Measurements from ENCODE around the gene PCDHGA6. TPM values are rescaled to one million over a fixed set of nuclear protein-coding genes. Genes with fewer than 3 reads are reported as not detected.
A peak's percentile ranks its signal among the peaks of the same experiment; 100 is the strongest.
"Not testable (repeated sequence)": the region's sequence is repeated elsewhere in the genome, so short reads cannot be mapped to it uniquely, and the experiment has no call there.

PCDHGA6 gene
- total RNA-seq, 1 donor from 2014 or later, result 2.0 TPM

GRCh38 chr5:141387557-141388311 lies 14.0 kb downstream of the PCDHGA6 start, which contains the start of gene PCDHGB4:
TSS of gene PCDHGB4 (plus strand) at chr5:141387698. CDS start at chr5:141387885, 187 bp downstream.
- H3K4me1 ChIP-seq; intact Hi-C loops (cut with DNase I); H3K27me3 ChIP-seq; H3K27ac ChIP-seq; DNase-seq (ENCODE audit: low spot score in 2 of 2); H3K36me3 ChIP-seq: not testable (repeated sequence)
- Histone ChIP-seq H3K9me3 (peaks cover 82 to 97% of the 10 kb centered on the region in 2 donors), H3K4me3 (peak within 1 kb of the TSS in 1 of 2 donors; percentile 23)
- peak in 2 of 3 experiments; percentile 14 to 15 for TF ChIP-seq CTCF (IDR thresholded peaks at IDR 0.05)

- Histone ChIP-seq H3K27ac (no peak overlapping the region), H3K4me3 (peak overlapping the region in 1 of 2 donors; percentile 23), H3K36me3 (peaks cover 0 to 9% of the 10 kb centered on the region in 2 donors), H3K9me3 (peaks cover 83 to 97% of the 10 kb centered on the region in 2 donors), H3K4me1 (no peaks in the 10 kb centered on the region), H3K27me3 (no peaks in the 10 kb centered on the region)
- DNase-seq (ENCODE audit: low spot score in 2 of 2), result no peak
- intact Hi-C loops (cut with DNase I), result no loop called here
- TF ChIP-seq CTCF (IDR thresholded peaks at IDR 0.05), result no peak
These were observed 15.0 kb downstream of the PCDHGA6 start for GRCh38 chr5:141388661-141389060.

- H3K4me3 ChIP-seq, result no peak overlapping the region
- no peak for TF ChIP-seq CTCF (IDR thresholded peaks at IDR 0.05)
- intact Hi-C loops (cut with DNase I), result no loop called here
These were observed 15.7 kb downstream of the PCDHGA6 start for GRCh38 chr5:141389153-141390042.

GRCh38 chr5:141392429-141393198 lies 18.9 kb downstream of the PCDHGA6 start, which contains the start of gene PCDHGA8:
TSS of gene PCDHGA8 (plus strand) at chr5:141392633. CDS start at chr5:141392814, 181 bp downstream.
- no peak within 1 kb of the TSS for H3K27ac ChIP-seq
- DNase-seq (ENCODE audit: low spot score in 2 of 2), result no peak
- H3K36me3 ChIP-seq, result peaks cover 0 to 9% of the 10 kb centered on the region in 2 donors
- no peak within 1 kb of the TSS for H3K4me3 ChIP-seq
- no peaks in the 10 kb centered on the region for H3K27me3 ChIP-seq
- no peak for TF ChIP-seq CTCF (IDR thresholded peaks at IDR 0.05)
- peaks cover 78 to 97% of the 10 kb centered on the region in 2 donors for H3K9me3 ChIP-seq
- intact Hi-C loops (cut with DNase I), result no loop called here
- no peaks in the 10 kb centered on the region for H3K4me1 ChIP-seq

More at GRCh38 chr5:141389153-141390042, 15.7 kb downstream of the PCDHGA6 start:
- Histone ChIP-seq H3K4me1 (no peaks in the 10 kb centered on the region), H3K36me3 (peaks cover 0 to 9% of the 10 kb centered on the region in 2 donors), H3K27me3 (no peaks in the 10 kb centered on the region), H3K27ac (no peak overlapping the region), H3K9me3 (peaks cover 83 to 97% of the 10 kb centered on the region in 2 donors)
- no peak for DNase-seq (ENCODE audit: low spot score in 2 of 2)

GRCh38 chr5:141393267-141393666 lies 19.6 kb downstream of the PCDHGA6 start:
- H3K27ac ChIP-seq, result no peak overlapping the region
- peaks cover 0 to 9% of the 10 kb centered on the region in 2 donors for H3K36me3 ChIP-seq
- H3K27me3 ChIP-seq, result no peaks in the 10 kb centered on the region
- no peaks in the 10 kb centered on the region for H3K4me1 ChIP-seq
- intact Hi-C loops (cut with DNase I), result no loop called here
- TF ChIP-seq CTCF (IDR thresholded peaks at IDR 0.05), result no peak
- DNase-seq (ENCODE audit: low spot score in 2 of 2), result no peak
- H3K4me3 ChIP-seq, result no peak overlapping the region
- H3K9me3 ChIP-seq, result peaks cover 78 to 97% of the 10 kb centered on the region in 2 donors

- H3K9me3 ChIP-seq, result peaks cover 77 to 97% of the 10 kb centered on the region in 2 donors
- H3K27me3 ChIP-seq; H3K4me3 ChIP-seq; DNase-seq (ENCODE audit: low spot score in 2 of 2); intact Hi-C loops (cut with DNase I); H3K4me1 ChIP-seq; H3K27ac ChIP-seq; H3K36me3 ChIP-seq: not testable (repeated sequence)
These were observed 20.9 kb downstream of the PCDHGA6 start for GRCh38 chr5:141394401-141395187.
